ENCODE results near the gene HPCA.
"Not testable (repeated sequence)": the region's sequence is repeated elsewhere in the genome, so short reads cannot be mapped to it uniquely, and the experiment has no call there.

Gene HPCA

GRCh38 chr1:32897082-32898049, 11.1 kb downstream of the HPCA start:
- Mint-ChIP-seq H3K27me3 (peaks cover 97% of the 10 kb centered on the region), H3K9me3 (no peaks in the 10 kb centered on the region), H3K4me3 (no peak overlapping the region), H3K36me3 (no peaks in the 10 kb centered on the region), H3K27ac (no peak overlapping the region), H3K4me1 (peaks cover 17% of the 10 kb centered on the region)
- DNase-seq = no peak
- CTCF ChIA-PET = interaction anchor here (1.2 to 2.6 kb wide), 2 partner anchors 21 to 157 kb away, joined by 3 to 16 read pairs; no protein-coding TSS in a partner anchor

- no peaks in the 10 kb centered on the region for H3K36me3 Mint-ChIP-seq
- H3K27ac Mint-ChIP-seq = no peak overlapping the region
- peaks cover 97% of the 10 kb centered on the region for H3K27me3 Mint-ChIP-seq
These were observed 11.8 kb downstream of the HPCA start for GRCh38 chr1:32898056-32898455.

DNA sequence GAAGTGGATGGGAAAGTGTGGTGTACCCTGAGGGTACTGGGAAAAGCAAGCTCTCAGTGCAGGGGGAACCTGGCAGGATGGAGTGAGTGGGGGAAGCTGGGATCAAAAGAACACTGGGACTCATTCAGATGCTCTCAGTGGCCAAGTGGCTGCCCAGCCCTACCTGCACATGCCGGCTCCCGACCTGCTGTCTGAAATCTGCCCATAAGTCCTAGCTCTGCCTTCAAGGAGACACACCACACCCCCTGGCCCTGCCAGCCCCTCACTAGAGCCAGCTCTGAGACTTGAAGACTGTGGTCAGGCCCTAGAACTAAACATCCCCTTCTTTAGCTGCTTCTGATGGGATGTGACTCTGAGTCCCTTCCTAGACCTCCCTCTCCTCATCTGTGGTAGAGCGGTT, 12.7 kb downstream of the HPCA start:
- H3K4me3 Mint-ChIP-seq = no peak overlapping the region
- peaks cover 10% of the 10 kb centered on the region for H3K4me1 Mint-ChIP-seq
- peaks cover 97% of the 10 kb centered on the region for H3K27me3 Mint-ChIP-seq
- no peaks in the 10 kb centered on the region for H3K9me3 Mint-ChIP-seq
- DNase-seq = no peak
- no peak overlapping the region for H3K27ac Mint-ChIP-seq
- CTCF ChIA-PET = interaction anchor here (0.7 to 2.6 kb wide), 3 partner anchors 12 to 735 kb away, joined by 3 to 16 read pairs (median 4); no protein-coding TSS in a partner anchor
- no peaks in the 10 kb centered on the region for H3K36me3 Mint-ChIP-seq

More at GRCh38 chr1:32898056-32898455, 11.8 kb downstream of the HPCA start:
- H3K9me3 Mint-ChIP-seq = no peaks in the 10 kb centered on the region
- no peak overlapping the region for H3K4me3 Mint-ChIP-seq
- CTCF ChIA-PET = interaction anchor here (2.6 kb wide), 1 partner anchor 22 kb away, joined by 16 read pairs; no protein-coding TSS in a partner anchor
- DNase-seq = no peak
- H3K4me1 Mint-ChIP-seq = peaks cover 13% of the 10 kb centered on the region

GRCh38 chr1:32899586-32900296, 13.4 kb downstream of the HPCA start:
- CTCF ChIA-PET = interaction anchor here (0.8 to 1.2 kb wide), 3 partner anchors 10 to 186 kb away, joined by 3 read pairs; no protein-coding TSS in a partner anchor
- peaks cover 10% of the 10 kb centered on the region for H3K4me1 Mint-ChIP-seq
- H3K9me3 Mint-ChIP-seq = no peaks in the 10 kb centered on the region
- H3K27ac Mint-ChIP-seq = no peak overlapping the region
- H3K4me3 Mint-ChIP-seq = no peak overlapping the region
- peaks cover 97% of the 10 kb centered on the region for H3K27me3 Mint-ChIP-seq
- DNase-seq = no peak
- H3K36me3 Mint-ChIP-seq = no peaks in the 10 kb centered on the region

GRCh38 chr1:32900371-32900955, 14.2 kb downstream of the HPCA start:
- Mint-ChIP-seq H3K27me3 (peaks cover 91% of the 10 kb centered on the region), H3K4me1 (peaks cover 10% of the 10 kb centered on the region), H3K4me3 (peak overlapping the region; percentile 52), H3K36me3 (no peaks in the 10 kb centered on the region), H3K9me3 (no peaks in the 10 kb centered on the region), H3K27ac (no peak overlapping the region)
- CTCF ChIA-PET = interaction anchor here (0.8 to 1.2 kb wide), 3 partner anchors 9 to 186 kb away, joined by 3 read pairs; no protein-coding TSS in a partner anchor
- DNase-seq = no peak

- peak within 1 kb of the TSS; percentile 67 for H3K4me3 Mint-ChIP-seq
- peaks cover 10% of the 10 kb centered on the region for H3K4me1 Mint-ChIP-seq
- no peak for DNase-seq
- H3K9me3 Mint-ChIP-seq = no peaks in the 10 kb centered on the region
- no peaks in the 10 kb centered on the region for H3K36me3 Mint-ChIP-seq
- no peak within 1 kb of the TSS for H3K27ac Mint-ChIP-seq
- peaks cover 84% of the 10 kb centered on the region for H3K27me3 Mint-ChIP-seq
- CTCF ChIA-PET = interaction anchor here (1.1 kb wide), 1 partner anchor 8 kb away, joined by 3 read pairs; no protein-coding TSS in a partner anchor
These were observed 14.9 kb downstream of the HPCA start, which contains the start of gene TMEM54 for GRCh38 chr1:32900956-32901822. Gene TMEM54, minus strand, starts transcription at chr1:32901389. Its CDS starts 151 bp downstream, at chr1:32901238.

DNA sequence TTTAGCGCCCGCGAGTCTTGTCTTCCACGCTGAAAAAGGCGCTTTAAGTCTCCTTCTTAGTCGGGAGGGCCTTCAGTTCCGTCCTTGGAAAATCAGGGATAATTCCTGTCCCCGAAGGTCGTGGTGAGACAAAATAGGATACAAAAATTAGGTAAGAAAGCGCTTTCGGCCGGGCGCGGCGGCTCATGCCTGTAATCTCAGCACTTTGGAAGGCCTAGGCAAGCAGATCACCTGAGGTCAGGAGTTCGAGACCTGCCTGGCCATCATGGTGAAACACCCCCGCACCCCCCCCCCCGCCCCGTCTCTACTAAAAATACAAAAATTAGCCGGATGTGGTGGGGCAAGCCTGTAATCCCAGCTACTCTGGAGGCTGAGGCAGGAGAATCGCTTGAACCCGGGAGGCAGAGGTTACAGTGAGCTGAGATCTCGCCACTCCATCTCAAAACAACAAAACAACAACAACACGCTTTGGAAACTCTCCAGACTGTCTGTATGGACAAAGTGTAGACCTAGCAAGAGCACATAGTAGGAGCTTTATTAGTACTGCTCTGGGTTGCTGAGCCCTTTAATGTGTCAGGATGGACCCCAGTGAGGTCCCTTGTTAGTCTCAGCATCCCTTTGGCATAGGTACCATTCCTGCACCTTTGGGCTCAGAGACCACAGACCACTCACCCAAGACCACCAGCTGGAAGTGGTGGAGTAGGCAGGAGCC, 15.7 kb downstream of the HPCA start:
- H3K36me3 Mint-ChIP-seq = no peaks in the 10 kb centered on the region
- H3K4me3 Mint-ChIP-seq = peak overlapping the region; percentile 67
- no peaks in the 10 kb centered on the region for H3K9me3 Mint-ChIP-seq
- H3K27me3 Mint-ChIP-seq = peaks cover 77% of the 10 kb centered on the region
- DNase-seq = no peak
- peaks cover 10% of the 10 kb centered on the region for H3K4me1 Mint-ChIP-seq
- no peak overlapping the region for H3K27ac Mint-ChIP-seq
- CTCF ChIA-PET = no interaction called here

GRCh38 chr1:32902535-32902920, 16.2 kb downstream of the HPCA start:
- DNase-seq = no peak
- H3K27me3 Mint-ChIP-seq = peaks cover 72% of the 10 kb centered on the region
- CTCF ChIA-PET = no interaction called here

DNA sequence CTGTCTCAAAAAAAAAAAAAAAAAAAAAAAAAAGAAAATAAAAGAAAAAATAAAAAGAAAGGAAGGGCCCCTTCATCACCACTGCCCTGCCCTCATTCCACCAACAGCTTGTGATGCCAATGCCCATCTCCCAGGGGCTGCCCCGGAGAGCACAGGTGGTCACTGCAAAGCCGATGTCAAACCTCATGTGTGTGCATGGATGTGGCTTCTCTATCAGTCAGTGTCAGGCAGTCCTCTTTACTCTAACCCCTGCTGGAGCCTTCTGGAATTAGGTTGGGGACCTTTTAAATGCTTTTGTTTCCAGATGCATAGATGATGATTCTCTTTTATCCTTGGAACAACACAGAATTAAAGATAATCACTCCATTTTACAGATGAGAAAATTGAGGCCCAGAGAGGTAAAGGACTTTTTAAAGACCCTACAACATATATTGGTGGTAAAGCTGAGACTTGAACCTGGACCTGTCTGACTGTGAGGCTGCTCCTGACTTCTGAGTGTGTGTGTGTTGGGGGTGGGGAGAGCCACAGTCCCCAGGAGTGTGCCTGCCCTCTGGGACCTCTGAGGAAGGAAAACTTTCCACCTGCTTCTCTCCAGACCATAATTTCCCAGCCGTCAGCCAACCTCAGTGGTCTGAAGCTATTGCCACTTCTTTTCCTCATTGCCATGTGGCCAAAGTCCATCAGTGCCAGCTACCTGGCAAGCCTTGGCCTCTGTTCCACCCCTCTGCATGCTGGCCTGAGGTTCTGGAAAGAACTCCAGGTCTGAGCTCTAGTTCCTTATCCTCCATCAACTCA, 17.9 kb downstream of the HPCA start:
- CTCF ChIA-PET = interaction anchor here (0.5 to 1.6 kb wide), 3 partner anchors 11 to 79 kb away, joined by 3 to 6 read pairs (median 4); no protein-coding TSS in a partner anchor
- H3K27ac Mint-ChIP-seq = no peak overlapping the region
- no peak for DNase-seq
- no peaks in the 10 kb centered on the region for H3K36me3 Mint-ChIP-seq
- no peak overlapping the region for H3K4me3 Mint-ChIP-seq
- H3K9me3 Mint-ChIP-seq = no peaks in the 10 kb centered on the region
- H3K27me3 Mint-ChIP-seq = peaks cover 55% of the 10 kb centered on the region
- H3K4me1 Mint-ChIP-seq = peaks cover 10% of the 10 kb centered on the region

More at GRCh38 chr1:32902535-32902920, 16.2 kb downstream of the HPCA start:
- Mint-ChIP-seq H3K27ac (no peak overlapping the region), H3K4me3 (peak overlapping the region; percentile 49), H3K36me3 (no peaks in the 10 kb centered on the region), H3K9me3 (no peaks in the 10 kb centered on the region), H3K4me1 (peaks cover 10% of the 10 kb centered on the region)

DNA sequence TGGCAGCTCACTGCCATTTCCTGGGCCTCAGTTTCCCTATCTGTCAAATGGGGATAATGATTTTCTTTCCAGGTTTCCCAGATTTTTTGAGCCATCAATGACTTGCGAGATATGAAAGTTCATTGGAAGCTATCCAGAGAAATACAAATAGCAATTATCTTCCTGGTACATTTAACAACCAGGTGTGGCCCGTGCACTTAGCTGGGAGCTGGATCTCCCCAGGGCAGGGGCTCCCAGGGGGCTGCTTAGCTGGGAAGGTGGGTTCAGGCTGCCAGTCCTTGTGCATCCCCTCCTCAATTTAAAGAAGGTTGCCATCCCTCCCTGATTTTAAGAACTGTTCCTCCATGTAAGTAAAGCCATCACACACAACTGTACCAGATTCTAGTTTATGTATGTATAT, 18.5 kb downstream of the HPCA start:
- Mint-ChIP-seq H3K36me3 (no peaks in the 10 kb centered on the region), H3K27ac (no peak overlapping the region), H3K4me3 (no peak overlapping the region), H3K4me1 (peaks cover 10% of the 10 kb centered on the region), H3K9me3 (no peaks in the 10 kb centered on the region), H3K27me3 (peaks cover 53% of the 10 kb centered on the region)
- DNase-seq = no peak
- CTCF ChIA-PET = interaction anchor here (0.5 to 1.6 kb wide), 3 partner anchors 12 to 80 kb away, joined by 3 to 6 read pairs (median 4); no protein-coding TSS in a partner anchor

- not testable (repeated sequence) for DNase-seq
These were observed 19.3 kb downstream of the HPCA start for GRCh38 chr1:32905588-32905987.

GRCh38 chr1:32906654-32907053, 20.4 kb downstream of the HPCA start:
- CTCF ChIA-PET = interaction anchor here (1.1 kb wide), 1 partner anchor 31 kb away, joined by 4 read pairs; no protein-coding TSS in a partner anchor
- Mint-ChIP-seq H3K4me1 (peaks cover 3% of the 10 kb centered on the region), H3K27me3 (peaks cover 38% of the 10 kb centered on the region), H3K36me3 (no peaks in the 10 kb centered on the region), H3K27ac (no peak overlapping the region), H3K4me3 (no peak overlapping the region), H3K9me3 (no peaks in the 10 kb centered on the region)
- no peak for DNase-seq

More at GRCh38 chr1:32905588-32905987, 19.3 kb downstream of the HPCA start:
- CTCF ChIA-PET, H3K4me1 Mint-ChIP-seq, H3K9me3 Mint-ChIP-seq, H3K4me3 Mint-ChIP-seq, H3K27ac Mint-ChIP-seq, H3K36me3 Mint-ChIP-seq: not testable (repeated sequence)
- peaks cover 47% of the 10 kb centered on the region for H3K27me3 Mint-ChIP-seq

All from activated naive CD4-positive, alpha-beta T cell treated with anti-CD3 and anti-CD28 coated beads, Interleukin-2, amount 10 ng/mL, durations not matched to agents 7 days and 5 days (primary cell).